GM19372 (cell line): ENCODE results near the gene ATP5IF1.
A peak's percentile ranks its signal among the peaks of the same experiment; 100 is the strongest.

Experiments used
- ATAC-seq: cut with Tn5 transposase; IDR thresholded peaks from one replicate; pipeline ENCODE4 v1.9.1; 2021; ENCODE audit warnings: mild to moderate bottlenecking, low read depth, moderate library complexity; ENCODE audit not compliant: unreplicated experiment

The ATP5IF1 gene

GRCh38 chr1:28233264-28233606 lies 2.7 kb upstream of the ATP5IF1 start:
- ATAC-seq, result no peak

GRCh38 chr1:28236656-28237322 lies 865 bp downstream of the ATP5IF1 start:
- no peak for ATAC-seq

DNA sequence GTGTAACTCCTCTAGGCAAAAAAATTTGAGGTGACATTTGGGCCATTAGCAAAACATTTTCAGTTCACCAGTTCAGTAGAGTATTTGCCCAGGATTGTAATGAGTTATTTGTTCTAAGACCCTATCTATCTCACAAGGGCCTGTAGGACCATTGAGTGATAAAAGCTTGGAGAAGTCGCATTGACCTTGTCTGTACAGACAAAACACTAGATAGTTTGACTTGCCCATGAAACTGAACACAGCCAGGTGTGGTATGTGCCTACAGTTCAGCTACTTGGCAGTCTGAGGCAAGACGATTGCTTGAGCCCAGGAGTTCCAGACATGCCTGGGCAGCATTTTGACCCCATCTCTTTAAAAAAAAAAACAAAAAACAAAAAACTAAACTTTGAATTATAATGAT lies 3.1 kb downstream of the ATP5IF1 start:
- ATAC-seq, result no peak

GRCh38 chr1:28240024-28240423 lies 4.1 kb downstream of the ATP5IF1 start:
- no peak for ATAC-seq

DNA sequence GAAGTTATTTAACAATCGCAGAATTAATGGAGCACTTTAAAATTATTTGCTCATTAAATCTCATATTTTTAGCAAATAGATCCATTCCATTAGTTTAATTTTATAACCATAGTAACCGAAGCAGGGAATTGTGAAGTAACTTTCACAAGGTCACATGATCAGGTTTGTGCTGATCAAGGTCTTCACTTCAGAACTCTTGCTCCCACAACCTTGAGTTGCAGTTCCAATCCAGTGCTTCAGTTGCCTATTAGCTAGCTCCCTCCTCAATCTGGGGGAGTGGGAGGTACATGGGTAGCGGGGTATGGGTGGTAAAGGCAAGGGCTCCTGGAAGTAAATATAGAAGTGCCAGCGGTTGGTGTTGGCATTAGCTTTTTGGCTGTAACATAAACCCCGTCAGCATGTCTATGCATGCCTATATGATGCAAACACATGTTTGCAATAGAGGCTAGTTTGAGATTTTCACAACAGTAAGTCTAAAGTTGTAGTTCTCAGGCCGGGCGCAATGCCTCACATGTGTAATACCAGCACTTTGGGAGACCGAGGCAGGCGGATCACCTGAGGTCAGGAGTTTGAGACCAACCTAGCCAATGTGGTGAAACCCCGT lies 5.8 kb downstream of the ATP5IF1 start:
- no peak for ATAC-seq

- no peak for ATAC-seq
These were observed 7.9 kb downstream of the ATP5IF1 start for GRCh38 chr1:28243685-28244311.

GRCh38 chr1:28244549-28245251 lies 8.8 kb downstream of the ATP5IF1 start:
- no peak for ATAC-seq

GRCh38 chr1:28246427-28246832 lies 10.5 kb downstream of the ATP5IF1 start:
- ATAC-seq, result no peak

GRCh38 chr1:28247612-28248272 lies 11.8 kb downstream of the ATP5IF1 start:
- no peak for ATAC-seq

GRCh38 chr1:28248273-28249012 lies 12.5 kb downstream of the ATP5IF1 start:
- ATAC-seq, result no peak

DNA sequence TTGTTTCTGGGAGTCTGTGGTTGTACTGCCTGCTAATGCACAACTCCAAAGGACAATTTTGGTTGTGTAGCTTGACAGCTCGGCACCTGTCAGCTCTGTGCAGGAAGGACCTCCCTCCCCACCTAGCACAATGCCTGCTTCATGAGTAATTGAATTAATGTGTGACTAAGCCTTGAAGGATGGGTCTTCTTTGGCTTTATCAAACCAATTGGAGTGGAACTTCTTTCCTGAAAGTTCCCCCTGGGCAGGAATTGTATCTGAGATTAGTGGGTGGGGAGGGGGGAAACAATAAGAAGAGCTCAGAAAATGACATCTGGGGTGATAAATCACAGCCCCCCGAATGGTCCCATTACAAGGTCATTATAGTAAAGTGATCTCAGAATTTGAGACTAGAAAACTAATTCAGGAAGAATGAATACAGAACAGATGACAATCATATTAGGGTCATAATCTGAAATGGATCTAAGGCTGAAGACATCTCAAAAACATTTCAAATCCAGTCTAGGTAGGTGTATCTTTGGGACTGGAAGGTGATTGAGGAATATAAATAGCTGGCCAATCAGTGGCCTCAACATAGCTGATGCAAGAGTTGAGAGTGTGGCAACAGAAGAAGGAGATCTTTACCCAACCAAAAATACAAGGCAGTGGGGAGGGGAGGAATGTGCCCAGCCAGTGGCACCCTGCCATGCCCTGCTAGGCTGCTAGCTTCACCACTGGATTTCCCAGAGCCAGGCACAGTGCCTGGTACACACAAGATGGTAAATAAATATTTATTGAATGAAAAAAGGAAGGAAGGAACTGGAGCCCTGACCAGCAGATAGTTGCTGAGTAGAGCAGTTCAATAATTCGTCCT lies 13.3 kb downstream of the ATP5IF1 start:
- ATAC-seq, result no peak

- no peak for ATAC-seq
These were observed 14.0 kb downstream of the ATP5IF1 start for GRCh38 chr1:28249866-28250295.

DNA sequence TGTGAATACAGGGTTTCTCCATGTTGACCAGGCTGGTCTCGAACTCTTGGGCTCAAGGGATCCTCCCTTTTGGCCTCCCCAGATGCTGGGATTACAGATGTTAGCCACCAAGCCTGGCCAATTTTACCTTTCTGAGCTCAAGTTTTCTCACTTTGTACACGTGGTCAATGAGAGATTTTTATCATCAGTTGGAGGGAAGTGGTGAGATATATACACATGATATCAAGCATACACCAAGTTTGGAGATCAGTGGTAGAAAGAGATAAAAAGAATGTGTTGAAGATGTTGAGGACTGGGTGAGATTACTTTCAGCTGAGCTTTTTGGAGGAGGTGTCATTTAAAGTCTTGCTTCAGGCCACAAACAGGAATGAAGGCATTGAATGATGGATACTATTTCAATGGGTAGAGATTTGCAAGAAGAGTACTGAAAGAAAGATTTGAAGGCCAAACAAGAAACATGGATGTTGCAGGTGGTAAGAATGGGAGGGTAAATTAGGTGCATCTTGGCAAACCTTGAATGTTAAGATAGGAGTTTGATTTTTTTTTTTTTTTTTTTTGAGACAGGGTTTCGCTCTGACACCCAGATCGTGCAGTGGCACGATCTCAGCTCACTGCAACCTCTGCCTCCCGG lies 20.4 kb downstream of the ATP5IF1 start:
- no peak for ATAC-seq

DNA sequence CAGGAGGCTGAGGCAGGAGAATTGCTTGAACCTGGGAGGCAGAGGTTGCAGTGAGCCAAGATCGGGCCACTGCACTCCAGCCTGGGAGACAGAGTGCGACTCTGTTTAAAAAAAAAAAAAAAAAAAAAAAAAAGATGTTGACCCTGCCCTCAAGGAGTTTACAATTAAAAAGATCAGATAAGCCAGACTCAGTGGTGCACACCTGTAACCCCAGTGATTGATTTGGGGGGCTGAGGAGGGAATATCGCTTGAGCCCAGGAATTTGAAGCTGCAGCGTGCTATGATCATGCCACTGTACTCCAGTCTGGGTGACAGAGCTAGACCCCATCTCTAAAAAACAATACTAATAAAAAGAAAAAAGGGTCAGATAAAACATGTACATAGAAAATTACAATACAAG lies 21.8 kb downstream of the ATP5IF1 start:
- no peak for ATAC-seq

GRCh38 chr1:28258628-28259251 lies 22.8 kb downstream of the ATP5IF1 start:
- no peak for ATAC-seq

- peak; percentile 92 for ATAC-seq
These were observed 23.5 kb downstream of the ATP5IF1 start, which contains the start of gene SESN2 for GRCh38 chr1:28259252-28259933. Gene SESN2 (plus strand): TSS chr1:28259518. CDS start chr1:28259848, 330 bp downstream.

GRCh38 chr1:28259934-28260802 lies 24.2 kb downstream of the ATP5IF1 start:
- ATAC-seq, result no peak
